HCT116 (cell line): ENCODE data around the gene HS3ST2. TPM values are rescaled to one million over a fixed set of nuclear protein-coding genes. Genes with fewer than 3 reads are reported as not detected.

Experiments
- ATAC-seq: fragments of 200-7000 bp; cut with Tn5 transposase; 2 replicates; pipeline ENCODE4 v1.9.1; 2020; ENCODE audit warnings: mild to moderate bottlenecking, moderate library complexity
- BruUV-seq: library from RNA; stranded (reverse); fragments of 400-500 nt; replicated peaks from 2 replicates; lab custom pipeline; 2021; lab: Mats Ljungman, UMichigan
- CTCF ChIA-PET: fragments of 300-600 bp; sonication (Branson Sonifier 250); formaldehyde crosslinking; loops from one replicate; lab custom pipeline; 2021; ENCODE audit warnings: antibody characterized with exemption; lab: Charles Lee
- POLR2A ChIA-PET: fragments of 300-600, 350-600 bp; sonication (Branson Sonifier 250); formaldehyde crosslinking; loops from one replicate; lab custom pipeline; 2021; ENCODE audit warnings: antibody characterized with exemption; lab: Charles Lee
- RAD21 ChIA-PET, 2 experiments: fragments of 300-600 bp; sonication (Branson Sonifier 250); formaldehyde crosslinking; loops; one replicate each; lab custom pipeline; 2023; ENCODE audit warnings: low total read pairs in 2 of 2; ENCODE audit not compliant: uncharacterized antibody in 2 of 2, unreplicated experiment in 2 of 2, low non-redundant PET in 1 of 2; lab: Charles Lee
- DNase-seq: peaks from one replicate; pipeline ENCODE4 v3.0.0-alpha.2; 2010; ENCODE audit warnings: low read depth, low spot score
- H2AFZ ChIP-seq: fragments of 200-600 bp; shearing (Covaris generic), sonication (generic); 2 replicates; pipeline ENCODE4 v1.6.1; 2017; ENCODE audit warnings: low read depth, mixed run types, mixed read lengths, antibody characterized with exemption, low read length; ENCODE audit not compliant: poor library complexity, severe bottlenecking
- H3K27ac ChIP-seq: 2 replicates; pipeline ENCODE4 v1.5.1; 2012; ENCODE audit warnings: low read depth, low read length
- H3K27me3 ChIP-seq: fragments of 200-600 bp; sonication (generic); 2 replicates; pipeline ENCODE4 v1.6.1; 2016; ENCODE audit warnings: mixed run types, low read length, mixed read lengths; ENCODE audit not compliant: insufficient read depth
- H3K36me3 ChIP-seq, 2 experiments: fragments of 200-500 bp in 1 of 2; fragments of 200-600 bp in 1 of 2; sonication (Bioruptor generic) in 1 of 2; sonication (generic) in 1 of 2; 2 replicates each; pipeline versions ENCODE4 v1.5.1 to v1.6.1; 2014 to 2016; ENCODE audit warnings: low read length in 2 of 2, inconsistent platforms in 1 of 2, mixed read lengths in 1 of 2, mixed run types in 1 of 2; ENCODE audit not compliant: insufficient read depth in 2 of 2, control insufficient read depth in 1 of 2
- H3K4me1 ChIP-seq, 2 experiments: fragments of 200-600 bp in 1 of 2; sonication (generic) in 1 of 2; 2 replicates each; pipeline versions ENCODE4 v1.5.1 to v1.6.1; 2012 to 2017; ENCODE audit warnings: low read length in 2 of 2, inconsistent platforms in 1 of 2, mild to moderate bottlenecking in 1 of 2, mixed read lengths in 1 of 2, mixed run types in 1 of 2, moderate library complexity in 1 of 2; ENCODE audit not compliant: insufficient read depth in 2 of 2, control insufficient read depth in 1 of 2
- H3K4me2 ChIP-seq: fragments of 200-600 bp; sonication (generic); 2 replicates; pipeline ENCODE4 v1.6.1; 2017; ENCODE audit warnings: mixed run types, low read length, mixed read lengths
- H3K4me3 ChIP-seq, 2 experiments: fragments of 200-600 bp in 1 of 2; sonication (generic) in 1 of 2; replicated peaks in 1 of 2; 2 replicates each; pipeline ENCODE4 v1.5.1; 2011 to 2016; ENCODE audit warnings: low read length in 2 of 2, control low read depth in 1 of 2, low read depth in 1 of 2, mild to moderate bottlenecking in 1 of 2, mixed read lengths in 1 of 2, mixed run types in 1 of 2
- H3K79me2 ChIP-seq: fragments of 200-600 bp; sonication (generic); 2 replicates; pipeline ENCODE4 v1.6.1; 2017; ENCODE audit warnings: mild to moderate bottlenecking, mixed run types, low read length, moderate library complexity, mixed read lengths; ENCODE audit not compliant: insufficient read depth
- H3K9ac ChIP-seq: fragments of 200-600 bp; sonication (generic); 2 replicates; pipeline ENCODE4 v1.6.1; 2016; ENCODE audit warnings: low read length, mixed read lengths
- H3K9me2 ChIP-seq: fragments of 200-600 bp; sonication (generic), shearing (Covaris generic); 2 replicates; pipeline ENCODE4 v1.6.1; 2017; ENCODE audit warnings: mixed run types, mild to moderate bottlenecking, moderate library complexity; ENCODE audit not compliant: insufficient read depth
- H3K9me3 ChIP-seq, 2 experiments: fragments of 200-500 bp in 1 of 2; fragments of 200-600 bp in 1 of 2; sonication (Bioruptor generic) in 1 of 2; sonication (generic) in 1 of 2; 2 replicates each; pipeline ENCODE4 v1.6.1; 2014 to 2017; ENCODE audit warnings: low read length in 2 of 2, mixed read lengths in 2 of 2, inconsistent platforms in 1 of 2, low read depth in 1 of 2, mild to moderate bottlenecking in 1 of 2, mixed run types in 1 of 2, moderate library complexity in 1 of 2; ENCODE audit not compliant: control insufficient read depth in 1 of 2, insufficient read depth in 1 of 2
- H4K20me1 ChIP-seq: fragments of 200-600 bp; sonication (generic), shearing (Covaris generic); 2 replicates; pipeline ENCODE4 v1.6.1; 2017; ENCODE audit warnings: mixed run types, mild to moderate bottlenecking, moderate library complexity; ENCODE audit not compliant: insufficient read depth
- ATF3 ChIP-seq: IDR thresholded peaks from 2 replicates; pipeline ENCODE4 v1.6.1; 2012
- CBX3 ChIP-seq: IDR thresholded peaks from 2 replicates; pipeline ENCODE4 v1.6.1; 2012; ENCODE audit warnings: low read depth
- CEBPB ChIP-seq: IDR thresholded peaks from 2 replicates; pipeline ENCODE4 v1.6.1; 2012; ENCODE audit warnings: low read depth
- CTCF ChIP-seq, 3 experiments: fragments of 200-600 bp in 1 of 3; sonication (generic) in 1 of 3; IDR thresholded peaks in 2 of 3; conservative IDR thresholded peaks in 1 of 3; 2 replicates each; pipeline ENCODE4 v1.5.1; 2012 to 2017; ENCODE audit warnings: low read depth in 2 of 3, low read length in 2 of 3, antibody characterized with exemption in 1 of 3, borderline replicate concordance in 1 of 3, control low read depth in 1 of 3, mild to moderate bottlenecking in 1 of 3, mixed read lengths in 1 of 3, mixed run types in 1 of 3, moderate library complexity in 1 of 3; ENCODE audit not compliant: insufficient read depth in 1 of 3
- EZH2 ChIP-seq: fragments of 200-600 bp; sonication (generic); IDR thresholded peaks from 2 replicates; pipeline ENCODE4 v1.6.1; 2017; ENCODE audit warnings: antibody characterized with exemption, mixed run types
- EZH2phosphoT487 ChIP-seq: fragments of 200-600 bp; IDR thresholded peaks from 2 replicates; pipeline ENCODE4 v1.6.1; 2018; ENCODE audit warnings: antibody characterized with exemption, borderline replicate concordance
- JUND ChIP-seq: IDR thresholded peaks from 2 replicates; pipeline ENCODE4 v1.6.1; 2012
- MAX ChIP-seq: IDR thresholded peaks from 2 replicates; pipeline ENCODE4 v1.6.1; 2012
- POLR2A ChIP-seq: IDR thresholded peaks from 2 replicates; pipeline ENCODE4 v1.7.0; 2011; ENCODE audit warnings: borderline replicate concordance; ENCODE audit not compliant: insufficient read depth, insufficient read length; ENCODE audit errors: extremely low read depth
- POLR2AphosphoS5 ChIP-seq: IDR thresholded peaks from 2 replicates; pipeline ENCODE4 v1.6.1; 2011; ENCODE audit warnings: mild to moderate bottlenecking, low read depth, low read length, moderate library complexity
- RAD21 ChIP-seq: IDR thresholded peaks from 2 replicates; pipeline ENCODE4 v1.6.1; 2012; ENCODE audit warnings: low read depth, mild to moderate bottlenecking
- SP1 ChIP-seq: IDR thresholded peaks from 2 replicates; pipeline ENCODE4 v1.6.1; 2012; ENCODE audit warnings: low read depth
- SRF ChIP-seq: IDR thresholded peaks from 2 replicates; pipeline ENCODE4 v1.6.1; 2012; ENCODE audit warnings: low read depth
- ZBTB33 ChIP-seq: IDR thresholded peaks from 2 replicates; pipeline ENCODE4 v1.6.1; 2011; ENCODE audit warnings: mild to moderate bottlenecking, low read length, moderate library complexity; ENCODE audit not compliant: insufficient replicate concordance; ENCODE audit errors: extremely low read depth
- ZFX ChIP-seq: fragments of 450-650 bp; IDR thresholded peaks from 2 replicates; pipeline ENCODE4 v1.6.1; 2017
- ZNF274 ChIP-seq: fragments of 200-500 bp; sonication (Bioruptor generic); IDR thresholded peaks from 2 replicates; pipeline ENCODE4 v1.6.1; 2014; ENCODE audit warnings: mild to moderate bottlenecking, low read depth, low read length, inconsistent platforms
- intact Hi-C: fragments of 100-400 bp; cut with micrococcal nuclease; formaldehyde crosslinking; loops from 2 replicates; pipeline ENCODE4 v1.10.0; 2022
- total RNA-seq: library from RNA; stranded (reverse); gene quantifications from one replicate; pipeline ENCODE4 v1.2.1, GENCODE V29; 2021; ENCODE audit not compliant: unreplicated experiment

Gene HS3ST2
- total RNA-seq, 1 experiment from 2014 or later: not detected

GRCh38 chr16:22915003-22915402 lies 101.0 kb downstream of the HS3ST2 start:
- intact Hi-C loops: no loop called here
- Histone ChIP-seq H4K20me1 (no peaks in the 10 kb centered on the region), H3K9me3 (no peaks in the 10 kb centered on the region), H3K4me1 (no peaks in the 10 kb centered on the region), H2AFZ (no peak overlapping the region), H3K9ac (no peak overlapping the region), H3K79me2 (no peaks in the 10 kb centered on the region), H3K27ac (no peak overlapping the region), H3K36me3 (no peaks in the 10 kb centered on the region), H3K9me2 (no peaks in the 10 kb centered on the region), H3K27me3 (peaks cover 63% of the 10 kb centered on the region), H3K4me3 (no peak overlapping the region), H3K4me2 (no peak overlapping the region)
- TF ChIP-seq MAX: no peak
- TF ChIP-seq CBX3: no peak
- TF ChIP-seq EZH2: no peak
- TF ChIP-seq POLR2A: no peak
- no peak for TF ChIP-seq ATF3
- no peak for TF ChIP-seq JUND
- no peak for TF ChIP-seq ZBTB33
- TF ChIP-seq RAD21: no peak
- no peak for TF ChIP-seq ZNF274
- TF ChIP-seq EZH2phosphoT487: no peak
- TF ChIP-seq CEBPB: no peak
- TF ChIP-seq ZFX: no peak
- no peak for TF ChIP-seq SP1
- no peak for TF ChIP-seq POLR2AphosphoS5
- no peak for TF ChIP-seq CTCF (IDR thresholded peaks at IDR 0.05 in 2 of 3, conservative IDR thresholded peaks at IDR 0.05 in 1 of 3; ENCODE audit: borderline replicate concordance in 1 of 3, insufficient read depth in 1 of 3, low read depth in 2 of 3, low read length in 2 of 3)
- no peak for TF ChIP-seq SRF
- RAD21 ChIA-PET: no interaction called here
- ATAC-seq: no peak
- DNase-seq: no peak
- BruUV-seq: no TSS peak
- CTCF ChIA-PET: no interaction called here
- POLR2A ChIA-PET: no interaction called here
